GM12878 (cell line): ENCODE measurements around the gene SCTR. TPM values are rescaled to one million over a fixed set of nuclear protein-coding genes. Genes with fewer than 3 reads are reported as not detected.

ENCODE experiments used
- ATAC-seq: fragments of 200-7000 bp; cut with Tn5 transposase; 3 replicates; pipeline ENCODE4 v1.9.1; 2020; ENCODE audit warnings: mild to moderate bottlenecking, moderate library complexity
- BruUV-seq: library from RNA; stranded (reverse); fragments of 400-500 nt; replicated peaks from 2 replicates; lab custom pipeline; 2021; lab: Mats Ljungman, UMichigan
- CTCF ChIA-PET: fragments of 300-600 bp; sonication (Branson Sonifier 250); formaldehyde crosslinking; extraction: SDS; loops from one replicate; lab custom pipeline; 2021; ENCODE audit warnings: inconsistent platforms; lab: Yijun Ruan, JAX
- POLR2A ChIA-PET: fragments of 350-600 bp; formaldehyde crosslinking; extraction: SDS; loops from one replicate; lab custom pipeline; 2021; ENCODE audit warnings: inconsistent platforms; lab: Charles Lee
- RAD21 ChIA-PET: fragments of 300-600 bp; sonication (Branson Sonifier 250); formaldehyde crosslinking; loops from one replicate; lab custom pipeline; 2023; ENCODE audit warnings: antibody characterized with exemption; ENCODE audit not compliant: unreplicated experiment; lab: Charles Lee
- SMC1A ChIA-PET: fragments of 300-600 bp; sonication (Branson Sonifier 250); formaldehyde crosslinking; loops from one replicate; lab custom pipeline; 2023; ENCODE audit not compliant: unreplicated experiment, uncharacterized antibody; lab: Charles Lee
- DNase-seq: peaks from one replicate; pipeline ENCODE4 v3.0.0-alpha.2; 2011; ENCODE audit warnings: low read depth, low spot score
- FAIRE-seq: peaks from 3 replicates; lab custom pipeline; 2011; peaks lifted over from hg19 to GRCh38; lab: Jason Lieb, UNC
- H2AFZ ChIP-seq: 2 replicates; pipeline ENCODE4 v1.6.0; 2011; ENCODE audit warnings: low read depth, low read length, control low read depth; ENCODE audit not compliant: control insufficient read depth
- H3K27ac ChIP-seq: 2 replicates; pipeline ENCODE4 v1.5.1; 2011; ENCODE audit warnings: control low read depth; ENCODE audit not compliant: control insufficient read depth, insufficient read depth
- H3K27me3 ChIP-seq, 2 experiments: replicated peaks in 1 of 2; 2 replicates each; pipeline versions ENCODE4 v1.6.0 to v1.6.1; 2011; ENCODE audit warnings: low read length in 1 of 2; ENCODE audit not compliant: control insufficient read depth in 2 of 2, insufficient read depth in 2 of 2
- H3K36me3 ChIP-seq, 2 experiments: 2 replicates each; pipeline ENCODE4 v1.5.1; 2011; ENCODE audit warnings: low read length in 1 of 2; ENCODE audit not compliant: control insufficient read depth in 2 of 2, insufficient read depth in 2 of 2
- H3K4me1 ChIP-seq: 2 replicates; pipeline ENCODE4 v1.6.1; 2011; ENCODE audit warnings: mild to moderate bottlenecking, low read length, moderate library complexity, mixed read lengths; ENCODE audit not compliant: control insufficient read depth, insufficient read depth
- H3K4me2 ChIP-seq: 2 replicates; pipeline ENCODE4 v1.6.0; 2011; ENCODE audit warnings: control low read depth; ENCODE audit not compliant: control insufficient read depth, insufficient read depth
- H3K4me3 ChIP-seq: fragments of 200-600 bp; sonication (generic); 2 replicates; pipeline ENCODE4 v1.5.1; 2016
- H3K79me2 ChIP-seq: 2 replicates; pipeline ENCODE4 v1.6.0; 2011; ENCODE audit warnings: low read length; ENCODE audit not compliant: control insufficient read depth, insufficient read depth
- H3K9ac ChIP-seq: 2 replicates; pipeline ENCODE4 v1.8.0; 2011; ENCODE audit warnings: low read length, control low read depth, mixed read lengths; ENCODE audit not compliant: control insufficient read depth, insufficient read depth
- H3K9me3 ChIP-seq: replicated peaks from 3 replicates; pipeline ENCODE4 v1.5.1; 2011; ENCODE audit warnings: mild to moderate bottlenecking, low read length; ENCODE audit not compliant: control insufficient read depth, insufficient read depth
- H4K20me1 ChIP-seq: 2 replicates; pipeline ENCODE4 v1.6.0; 2011; ENCODE audit not compliant: control insufficient read depth, insufficient read depth
- NR2F1 ChIP-seq: fragments of 450-650 bp; conservative IDR thresholded peaks from 2 replicates; pipeline ENCODE4 v1.6.1; 2017; ENCODE audit warnings: mild to moderate bottlenecking
- SP1 ChIP-seq: IDR thresholded peaks from one replicate; pipeline ENCODE4 v1.6.1; 2011; ENCODE audit warnings: low read depth, low read length
- ZNF207 ChIP-seq: fragments of 450-650 bp; IDR thresholded peaks from 2 replicates; pipeline ENCODE4 v1.6.1; 2014; ENCODE audit warnings: antibody characterized with exemption, mild to moderate bottlenecking, borderline replicate concordance
- WGBS: methylation state at CpG from one replicate; pipeline ENCODE4 v1.1.6; 2016; ENCODE audit warnings: low lambda C conversion rate; ENCODE audit not compliant: insufficient replicate concordance, insufficient coverage; ENCODE audit errors: missing lambda C conversion rate; 5-methylcytosine and 5-hydroxymethylcytosine counted together
- in situ Hi-C: fragments of 300-500 bp; cut with MboI; formaldehyde crosslinking; loops from 9 replicates; pipeline ENCODE4 v1.14.3; 2018; ENCODE audit warnings: mixed read lengths
- intact Hi-C: fragments of 100-400 bp; cut with micrococcal nuclease; formaldehyde crosslinking; loops from one replicate; pipeline ENCODE4 v1.14.2; 2022; ENCODE audit not compliant: unreplicated experiment
- polyA plus RNA-seq, 11 experiments: library from polyadenylated mRNA; depleted of rRNA in 4 of 11; unstranded in 6 of 11; stranded (reverse) in 5 of 11; fragments of >200 nt; fragmentation: Nextera tagmentation in 4 of 11; fragmentation: Illumina TruSeq in 1 of 11; extraction: Ambion mirVana in 4 of 11; extraction: Trizol in 1 of 11; gene quantifications; 1 replicate in 1 of 11; 2 replicates in 10 of 11; pipeline versions ENCODE4 v1.2.1 to v1.2.3, GENCODE V29; 2011 to 2016; ENCODE audit warnings: inconsistent platforms in 2 of 11, missing spikeins in 2 of 11, low read depth in 1 of 11
- total RNA-seq, 4 experiments: library from RNA; depleted of rRNA in 3 of 4; stranded (reverse); fragments of >200 nt in 3 of 4; fragmentation: Illumina TruSeq in 1 of 4; extraction: Trizol in 1 of 4; gene quantifications; 2 replicates each; pipeline versions ENCODE4 v1.2.1 to v1.2.3, GENCODE V29; 2013 to 2021
- TF ChIP-seq, protein P1 (sequence below): fragments of 450-650 bp; IDR thresholded peaks from 2 replicates; pipeline ENCODE4 v1.6.1; 2016; ENCODE audit warnings: mild to moderate bottlenecking
- TF ChIP-seq, protein P2 (sequence below): IDR thresholded peaks from 2 replicates; pipeline ENCODE4 v1.6.1; 2011; ENCODE audit warnings: low read depth, mild to moderate bottlenecking, low read length, moderate library complexity, borderline replicate concordance; ENCODE audit errors: extremely low read depth

Gene SCTR
- total and polyA plus RNA-seq, 10 of the 15 experiments (the other 5 are each of a cell fraction or from before 2014, with no cell fraction given), result 0.26 TPM; not detected in 9

DNA sequence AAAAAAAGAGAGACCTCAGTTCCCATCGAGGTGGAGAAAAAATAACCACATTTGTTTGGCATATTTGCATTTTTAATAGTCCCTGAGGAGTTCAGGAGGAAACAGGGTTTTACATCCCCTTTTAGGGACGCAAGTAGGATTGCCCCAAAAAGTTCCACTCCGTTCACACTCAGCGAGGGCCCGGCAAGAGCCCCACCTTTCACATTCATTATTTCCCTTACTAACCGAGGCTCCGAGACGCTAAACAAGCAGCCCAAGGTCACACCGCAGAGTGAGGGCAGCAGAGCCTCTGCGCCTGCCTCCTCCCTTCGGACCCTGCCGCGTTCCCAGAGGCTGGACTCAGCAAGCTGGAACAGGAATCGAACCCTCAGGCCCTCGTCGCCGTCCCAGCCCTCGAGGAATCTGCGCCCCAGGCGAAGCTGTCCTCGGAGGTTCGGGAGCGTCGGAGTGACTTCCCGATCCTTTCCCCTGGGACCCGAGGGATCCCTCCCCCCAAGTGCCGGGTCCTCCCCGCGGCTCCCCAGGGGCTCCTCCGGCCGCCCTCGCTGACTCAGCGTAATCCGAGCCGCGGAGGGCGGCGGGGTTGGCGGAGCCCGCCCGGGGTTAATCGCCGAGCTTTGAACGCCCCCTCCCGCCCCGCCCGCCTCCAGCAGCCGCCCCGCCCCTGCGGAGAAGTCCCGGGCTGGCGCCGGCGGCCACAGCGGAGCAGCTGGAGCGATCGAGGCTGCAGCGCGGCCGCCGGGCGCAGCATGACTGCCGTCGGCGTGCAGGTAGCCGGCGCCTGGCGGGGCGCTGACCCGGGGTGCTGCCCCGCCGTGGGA is 92.9 kb downstream of the SCTR start, which contains the start of gene TMEM37 (continued):
- TF ChIP-seq, protein P1, sequence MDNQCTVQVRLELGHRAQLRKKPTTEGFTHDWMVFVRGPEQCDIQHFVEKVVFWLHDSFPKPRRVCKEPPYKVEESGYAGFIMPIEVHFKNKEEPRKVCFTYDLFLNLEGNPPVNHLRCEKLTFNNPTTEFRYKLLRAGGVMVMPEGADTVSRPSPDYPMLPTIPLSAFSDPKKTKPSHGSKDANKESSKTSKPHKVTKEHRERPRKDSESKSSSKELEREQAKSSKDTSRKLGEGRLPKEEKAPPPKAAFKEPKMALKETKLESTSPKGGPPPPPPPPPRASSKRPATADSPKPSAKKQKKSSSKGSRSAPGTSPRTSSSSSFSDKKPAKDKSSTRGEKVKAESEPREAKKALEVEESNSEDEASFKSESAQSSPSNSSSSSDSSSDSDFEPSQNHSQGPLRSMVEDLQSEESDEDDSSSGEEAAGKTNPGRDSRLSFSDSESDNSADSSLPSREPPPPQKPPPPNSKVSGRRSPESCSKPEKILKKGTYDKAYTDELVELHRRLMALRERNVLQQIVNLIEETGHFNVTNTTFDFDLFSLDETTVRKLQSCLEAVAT, result peak; percentile 78
- TF ChIP-seq, protein P2, sequence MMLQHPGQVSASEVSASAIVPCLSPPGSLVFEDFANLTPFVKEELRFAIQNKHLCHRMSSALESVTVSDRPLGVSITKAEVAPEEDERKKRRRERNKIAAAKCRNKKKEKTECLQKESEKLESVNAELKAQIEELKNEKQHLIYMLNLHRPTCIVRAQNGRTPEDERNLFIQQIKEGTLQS, result no peak
- no peak for TF ChIP-seq SP1

DNA sequence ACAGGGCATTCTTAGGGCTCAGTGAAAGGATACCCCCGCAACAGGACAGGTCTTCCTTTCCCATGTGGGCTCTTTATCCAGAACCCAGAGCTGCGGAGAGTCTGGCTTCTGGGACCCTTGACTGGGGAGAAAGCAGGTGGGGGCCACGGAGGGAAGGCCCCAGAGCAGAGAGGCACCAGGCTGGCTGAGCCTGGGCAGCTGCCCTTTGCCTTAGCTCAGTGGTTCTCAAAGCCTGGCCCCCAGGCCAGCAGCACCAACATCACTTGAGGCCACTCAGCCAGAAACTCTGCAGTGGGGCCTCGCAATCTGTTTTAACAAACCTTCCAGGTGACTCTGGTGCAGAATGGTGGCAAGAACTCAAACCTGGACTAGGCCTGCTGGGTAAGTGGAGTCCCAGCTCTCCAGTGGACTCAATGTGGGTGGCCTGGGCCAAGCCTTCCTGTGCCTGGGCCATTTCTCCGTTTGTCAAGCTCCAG is 94.2 kb downstream of the SCTR start:
- no peak overlapping the region for H3K27ac ChIP-seq
- H3K9ac ChIP-seq, result no peak overlapping the region
- no peaks in the 10 kb centered on the region for H3K9me3 ChIP-seq
- peaks cover 17% of the 10 kb centered on the region for H3K4me1 ChIP-seq
- no peaks in the 10 kb centered on the region for H3K36me3 ChIP-seq
- no peak for FAIRE-seq
- H2AFZ ChIP-seq, result no peak overlapping the region
- in situ Hi-C loops, result no loop called here
- ATAC-seq, result no peak
- intact Hi-C loops, result no loop called here
- no peak for DNase-seq
- SMC1A ChIA-PET, result interaction anchor here (1.2 to 3.7 kb wide), 4 partner anchors 10 to 791 kb away, joined by 3 to 23 read pairs (median 4); no protein-coding TSS in a partner anchor
- peaks cover 0 to 5% of the 10 kb centered on the region in 2 experiments; a peak in 2 of 4 replicates for H3K27me3 ChIP-seq
- BruUV-seq, result no TSS peak
- RAD21 ChIA-PET, result interaction anchor here (1.4 to 1.9 kb wide), 3 partner anchors 13 to 548 kb away, joined by 3 to 9 read pairs (median 3); no protein-coding TSS in a partner anchor
- H3K79me2 ChIP-seq, result no peaks in the 10 kb centered on the region
- no peaks in the 10 kb centered on the region for H4K20me1 ChIP-seq
- TF ChIP-seq ZNF207, result no peak
- 0 out of 2 replicates have a peak, but pooled peaks have one; percentile 2 for TF ChIP-seq NR2F1
- CTCF ChIA-PET, result interaction anchor here (0.8 to 1.7 kb wide), 7 partner anchors 14 to 51 kb away, joined by 3 to 9 read pairs (median 5); no protein-coding TSS in a partner anchor
- POLR2A ChIA-PET, result interaction anchor here (1.1 kb wide), 1 partner anchor 50 kb away, joined by 3 read pairs; no protein-coding TSS in a partner anchor
- 58% methylated on average over 5 of the region's 5 CpGs for WGBS
- H3K4me3 ChIP-seq, result no peak overlapping the region
- no peak overlapping the region for H3K4me2 ChIP-seq
